Esophagus squamous epithelium (tissue), 5 donors: Measurements from ENCODE around the gene SMAD1. TPM values are rescaled to one million over a fixed set of nuclear protein-coding genes. Genes with fewer than 3 reads are reported as not detected.

Experiments used
- DNase-seq: peaks from one replicate; lab custom pipeline; 2025; lab: John Stamatoyannopoulos, UW
- H3K27ac ChIP-seq, 4 donors: fragments of 200-600 bp; sonication (generic); one replicate each; pipeline ENCODE4 v1.5.1; 2016 to 2019; ENCODE audit warnings: mild to moderate bottlenecking in 1 of 4
- H3K27me3 ChIP-seq, 4 donors: fragments of 200-600 bp; sonication (generic); 1 replicate in 3 of 4; 2 replicates in 1 of 4; pipeline versions ENCODE4 v1.5.1 to v1.6.0; 2017 to 2021; ENCODE audit warnings: antibody characterized with exemption in 1 of 4
- H3K36me3 ChIP-seq, 3 donors: fragments of 200-600 bp; sonication (generic); one replicate each; pipeline ENCODE4 v1.5.1; 2016 to 2019
- H3K4me1 ChIP-seq, 3 donors: fragments of 200-600 bp; sonication (generic); one replicate each; pipeline ENCODE4 v1.5.1; 2017 to 2019
- H3K4me3 ChIP-seq, 4 donors: fragments of 200-600 bp; sonication (generic); 1 replicate in 3 of 4; 2 replicates in 1 of 4; pipeline ENCODE4 v1.5.1; 2016 to 2019; ENCODE audit warnings: mild to moderate bottlenecking in 2 of 4, moderate library complexity in 1 of 4
- H3K9me3 ChIP-seq, 3 donors: fragments of 200-600 bp; sonication (generic); one replicate each; pipeline ENCODE4 v1.5.1; 2016 to 2019
- CTCF ChIP-seq, 6 experiments: fragments of 450-650 bp in 4 of 6; fragments of 200-600 bp in 2 of 6; sonication (generic) in 2 of 6; IDR thresholded peaks; one replicate each; pipeline ENCODE4 v1.5.1; 2016 to 2019; ENCODE audit warnings: antibody characterized with exemption in 6 of 6, mild to moderate bottlenecking in 4 of 6, moderate library complexity in 4 of 6
- POLR2A ChIP-seq, 4 donors: fragments of 450-650 bp; IDR thresholded peaks; one replicate each; pipeline ENCODE4 v1.6.1; 2017; ENCODE audit warnings: antibody characterized with exemption in 4 of 4, mild to moderate bottlenecking in 4 of 4, moderate library complexity in 3 of 4
- WGBS, 2 donors: methylation state at CpG; one replicate each; pipeline ENCODE4 v1.1.5; 2018; 5-methylcytosine and 5-hydroxymethylcytosine counted together
- intact Hi-C: fragments of 100-400 bp; cut with DNase I; formaldehyde crosslinking; loops from one replicate; pipeline ENCODE4 v1.15.0; 2022
- total RNA-seq, 4 donors: library from RNA; depleted of rRNA; stranded (reverse); fragments of >200 nt; gene quantifications; one replicate each; pipeline ENCODE4 v1.1.0, GENCODE V29; 2016
- donor health status: DM: yes; HTN: yes; CAD: no.

The SMAD1 gene
- total RNA-seq, 4 donors from 2014 or later: 17.2 to 38.1 (median 26.8) TPM

- WGBS, 2 donors: 91 to 94% methylated on average over 3 of the region's 4 CpGs
- intact Hi-C loops: no loop called here
- TF ChIP-seq CTCF (IDR thresholded peaks at IDR 0.05) (no peak), POLR2A (IDR thresholded peaks at IDR 0.05) (no peak)
- Histone ChIP-seq H3K4me1 (peaks cover 0 to 35% (median 4%) of the 10 kb centered on the region in 3 donors), H3K27me3 (no peaks in the 10 kb centered on the region), H3K27ac (no peak overlapping the region), H3K36me3 (peaks cover 0 to 46% (median 0%) of the 10 kb centered on the region in 3 donors), H3K9me3 (no peaks in the 10 kb centered on the region), H3K4me3 (no peak overlapping the region)
- DNase-seq: no peak
These were observed 71.7 kb downstream of the SMAD1 start for GRCh38 chr4:145553375-145553774.

GRCh38 chr4:145554691-145555090, 73.0 kb downstream of the SMAD1 start:
- H3K4me3 ChIP-seq: no peak overlapping the region
- peaks cover 0 to 35% (median 4%) of the 10 kb centered on the region in 3 donors for H3K4me1 ChIP-seq
- 48 to 65% methylated on average over 1 of the region's 1 CpG for WGBS, 2 donors
- H3K27ac ChIP-seq: no peak overlapping the region
- TF ChIP-seq POLR2A (IDR thresholded peaks at IDR 0.05) (no peak), CTCF (IDR thresholded peaks at IDR 0.05) (no peak)
- H3K9me3 ChIP-seq: no peaks in the 10 kb centered on the region
- DNase-seq: no peak
- intact Hi-C loops: no loop called here
- H3K27me3 ChIP-seq: no peaks in the 10 kb centered on the region
- H3K36me3 ChIP-seq: peaks cover 0 to 46% (median 0%) of the 10 kb centered on the region in 3 donors

- H3K27ac ChIP-seq: no peak overlapping the region
- H3K4me3 ChIP-seq: no peak overlapping the region
- WGBS, 2 donors: 4 to 9% methylated on average over 3 of the region's 3 CpGs
- intact Hi-C loops: no loop called here
- peak; percentile 54 to 94 (median 84) for TF ChIP-seq CTCF (IDR thresholded peaks at IDR 0.05)
- no peak for TF ChIP-seq POLR2A (IDR thresholded peaks at IDR 0.05)
- H3K9me3 ChIP-seq: no peaks in the 10 kb centered on the region
- no peaks in the 10 kb centered on the region for H3K27me3 ChIP-seq
- H3K36me3 ChIP-seq: peaks cover 0 to 51% (median 0%) of the 10 kb centered on the region in 3 donors
- no peak for DNase-seq
- peaks cover 0 to 18% (median 0%) of the 10 kb centered on the region in 3 donors for H3K4me1 ChIP-seq
These were observed 76.1 kb downstream of the SMAD1 start for GRCh38 chr4:145557720-145558119.

GRCh38 chr4:145563293-145563985, 81.8 kb downstream of the SMAD1 start:
- no peak for DNase-seq
- 74 to 84% methylated on average over 7 of the region's 7 CpGs for WGBS, 2 donors
- intact Hi-C loops: loop anchor here (10.0 kb wide), 1 partner anchor 339 kb away; no protein-coding TSS in a partner anchor

More at GRCh38 chr4:145563293-145563985, 81.8 kb downstream of the SMAD1 start:
- Histone ChIP-seq H3K4me1 (no peaks in the 10 kb centered on the region), H3K4me3 (no peak overlapping the region), H3K27ac (no peak overlapping the region), H3K27me3 (no peaks in the 10 kb centered on the region), H3K9me3 (peaks cover 0 to 5% (median 0%) of the 10 kb centered on the region in 3 donors), H3K36me3 (peaks cover 0 to 19% (median 0%) of the 10 kb centered on the region in 3 donors)
- TF ChIP-seq POLR2A (IDR thresholded peaks at IDR 0.05): no peak
- no peak for TF ChIP-seq CTCF (IDR thresholded peaks at IDR 0.05)
